ENCODE results near the gene AP3B1.

Gene AP3B1

GRCh38 chr5:78291687-78292086 lies 2.8 kb downstream of the AP3B1 start:
- peaks cover 76% of the 10 kb centered on the region for H3K79me2 ChIP-seq (ENCODE audit: insufficient read depth, low read length)
- H3K27me3 ChIP-seq (ENCODE audit: insufficient read depth, low read length, poor library complexity, severe bottlenecking): no peaks in the 10 kb centered on the region
- H3K4me1 ChIP-seq (ENCODE audit: insufficient read depth, low read length, poor library complexity, severe bottlenecking): peaks cover 68% of the 10 kb centered on the region
- no peak overlapping the region for H2AFZ ChIP-seq (ENCODE audit: low read length)
- no peaks in the 10 kb centered on the region for H3K9me2 ChIP-seq (replicated peaks; ENCODE audit: low read depth, low read length)
- TF ChIP-seq EZH2phosphoT487 (IDR thresholded peaks at IDR 0.05; ENCODE audit: borderline replicate concordance): no peak
- TF ChIP-seq CTCF (conservative IDR thresholded peaks at IDR 0.05; ENCODE audit: low read length): no peak
- peak overlapping the region; percentile 94 for H3K4me3 ChIP-seq (ENCODE audit: low read length, poor library complexity, severe bottlenecking)
- peak overlapping the region; percentile 38 for H3K9ac ChIP-seq (ENCODE audit: low read depth, low read length, poor library complexity, severe bottlenecking)
- H3K9me3 ChIP-seq (ENCODE audit: insufficient read depth, low read depth, low read length): no peaks in the 10 kb centered on the region
- H3K4me2 ChIP-seq (ENCODE audit: low read depth, low read length, poor library complexity, severe bottlenecking): peak overlapping the region; percentile 93
- H4K20me1 ChIP-seq (ENCODE audit: insufficient read depth, low read length, poor library complexity, severe bottlenecking): peaks cover 67% of the 10 kb centered on the region
- H3F3A ChIP-seq (ENCODE audit: low read depth): no peaks in the 10 kb centered on the region
- H3K36me3 ChIP-seq (ENCODE audit: insufficient read depth, low read length): no peaks in the 10 kb centered on the region

- Histone ChIP-seq H3K9me2 (replicated peaks; ENCODE audit: low read depth, low read length) (no peaks in the 10 kb centered on the region), H3K27me3 (ENCODE audit: insufficient read depth, low read length, poor library complexity, severe bottlenecking) (no peaks in the 10 kb centered on the region), H3K4me1 (ENCODE audit: insufficient read depth, low read length, poor library complexity, severe bottlenecking) (peaks cover 78% of the 10 kb centered on the region), H3K4me2 (ENCODE audit: low read depth, low read length, poor library complexity, severe bottlenecking) (peak overlapping the region; percentile 93), H3K9me3 (ENCODE audit: insufficient read depth, low read depth, low read length) (no peaks in the 10 kb centered on the region), H3K36me3 (ENCODE audit: insufficient read depth, low read length) (no peaks in the 10 kb centered on the region), H3F3A (ENCODE audit: low read depth) (peaks cover 4% of the 10 kb centered on the region; the same call in 1 of the 2 replicates), H3K4me3 (ENCODE audit: low read length, poor library complexity, severe bottlenecking) (peak overlapping the region; percentile 59), H3K9ac (ENCODE audit: low read depth, low read length, poor library complexity, severe bottlenecking) (no peak overlapping the region), H3K79me2 (ENCODE audit: insufficient read depth, low read length) (peaks cover 93% of the 10 kb centered on the region), H2AFZ (ENCODE audit: low read length) (no peak overlapping the region), H4K20me1 (ENCODE audit: insufficient read depth, low read length, poor library complexity, severe bottlenecking) (peaks cover 78% of the 10 kb centered on the region)
- TF ChIP-seq EZH2phosphoT487 (IDR thresholded peaks at IDR 0.05; ENCODE audit: borderline replicate concordance) (no peak), CTCF (conservative IDR thresholded peaks at IDR 0.05; ENCODE audit: low read length) (no peak)
Measured at GRCh38 chr5:78289911-78290310, 4.6 kb downstream of the AP3B1 start.

- H3K4me1 ChIP-seq (ENCODE audit: insufficient read depth, low read length, poor library complexity, severe bottlenecking): peaks cover 82% of the 10 kb centered on the region
- H3K9me2 ChIP-seq (replicated peaks; ENCODE audit: low read depth, low read length): no peaks in the 10 kb centered on the region
- H3K9me3 ChIP-seq (ENCODE audit: insufficient read depth, low read depth, low read length): no peaks in the 10 kb centered on the region
- H2AFZ ChIP-seq (ENCODE audit: low read length): no peak overlapping the region
- H3K4me2 ChIP-seq (ENCODE audit: low read depth, low read length, poor library complexity, severe bottlenecking): peak overlapping the region; percentile 93
- H4K20me1 ChIP-seq (ENCODE audit: insufficient read depth, low read length, poor library complexity, severe bottlenecking): peaks cover 78% of the 10 kb centered on the region
- H3K4me3 ChIP-seq (ENCODE audit: low read length, poor library complexity, severe bottlenecking): peak overlapping the region; percentile 59
- TF ChIP-seq EZH2phosphoT487 (IDR thresholded peaks at IDR 0.05; ENCODE audit: borderline replicate concordance) (no peak), CTCF (conservative IDR thresholded peaks at IDR 0.05; ENCODE audit: low read length) (no peak)
- peaks cover 97% of the 10 kb centered on the region for H3K79me2 ChIP-seq (ENCODE audit: insufficient read depth, low read length)
- H3K36me3 ChIP-seq (ENCODE audit: insufficient read depth, low read length): no peaks in the 10 kb centered on the region
- H3K27me3 ChIP-seq (ENCODE audit: insufficient read depth, low read length, poor library complexity, severe bottlenecking): no peaks in the 10 kb centered on the region
- H3F3A ChIP-seq (ENCODE audit: low read depth): peaks cover 4% of the 10 kb centered on the region; the same call in 1 of the 2 replicates
- peak overlapping the region; percentile 11 for H3K9ac ChIP-seq (ENCODE audit: low read depth, low read length, poor library complexity, severe bottlenecking)
Measured at GRCh38 chr5:78288246-78288645, 6.3 kb downstream of the AP3B1 start.
